Measurements from ENCODE around the gene GFY.
"Not testable (repeated sequence)": the region's sequence is repeated elsewhere in the genome, so short reads cannot be mapped to it uniquely, and the experiment has no call there.

- not testable (repeated sequence) for TF ChIP-seq REST (IDR thresholded peaks at IDR 0.05; ENCODE audit: unreplicated experiment); CTCF (conservative IDR thresholded peaks at IDR 0.05; ENCODE audit: low read depth in 2 of 2); CREB1 (CRISPR knock-in tag; IDR thresholded peaks at IDR 0.05; ENCODE audit: low read depth); EZH2 (IDR thresholded peaks at IDR 0.05; ENCODE audit: low read depth, unreplicated experiment); POLR2AphosphoS5 (IDR thresholded peaks at IDR 0.05; ENCODE audit: low read depth); STAT1 (IDR thresholded peaks at IDR 0.05; ENCODE audit: unreplicated experiment); EZH2phosphoT487 (IDR thresholded peaks at IDR 0.05; ENCODE audit: unreplicated experiment); JUNB (IDR thresholded peaks at IDR 0.05; ENCODE audit: unreplicated experiment)
- TF ChIP-seq, protein P1, sequence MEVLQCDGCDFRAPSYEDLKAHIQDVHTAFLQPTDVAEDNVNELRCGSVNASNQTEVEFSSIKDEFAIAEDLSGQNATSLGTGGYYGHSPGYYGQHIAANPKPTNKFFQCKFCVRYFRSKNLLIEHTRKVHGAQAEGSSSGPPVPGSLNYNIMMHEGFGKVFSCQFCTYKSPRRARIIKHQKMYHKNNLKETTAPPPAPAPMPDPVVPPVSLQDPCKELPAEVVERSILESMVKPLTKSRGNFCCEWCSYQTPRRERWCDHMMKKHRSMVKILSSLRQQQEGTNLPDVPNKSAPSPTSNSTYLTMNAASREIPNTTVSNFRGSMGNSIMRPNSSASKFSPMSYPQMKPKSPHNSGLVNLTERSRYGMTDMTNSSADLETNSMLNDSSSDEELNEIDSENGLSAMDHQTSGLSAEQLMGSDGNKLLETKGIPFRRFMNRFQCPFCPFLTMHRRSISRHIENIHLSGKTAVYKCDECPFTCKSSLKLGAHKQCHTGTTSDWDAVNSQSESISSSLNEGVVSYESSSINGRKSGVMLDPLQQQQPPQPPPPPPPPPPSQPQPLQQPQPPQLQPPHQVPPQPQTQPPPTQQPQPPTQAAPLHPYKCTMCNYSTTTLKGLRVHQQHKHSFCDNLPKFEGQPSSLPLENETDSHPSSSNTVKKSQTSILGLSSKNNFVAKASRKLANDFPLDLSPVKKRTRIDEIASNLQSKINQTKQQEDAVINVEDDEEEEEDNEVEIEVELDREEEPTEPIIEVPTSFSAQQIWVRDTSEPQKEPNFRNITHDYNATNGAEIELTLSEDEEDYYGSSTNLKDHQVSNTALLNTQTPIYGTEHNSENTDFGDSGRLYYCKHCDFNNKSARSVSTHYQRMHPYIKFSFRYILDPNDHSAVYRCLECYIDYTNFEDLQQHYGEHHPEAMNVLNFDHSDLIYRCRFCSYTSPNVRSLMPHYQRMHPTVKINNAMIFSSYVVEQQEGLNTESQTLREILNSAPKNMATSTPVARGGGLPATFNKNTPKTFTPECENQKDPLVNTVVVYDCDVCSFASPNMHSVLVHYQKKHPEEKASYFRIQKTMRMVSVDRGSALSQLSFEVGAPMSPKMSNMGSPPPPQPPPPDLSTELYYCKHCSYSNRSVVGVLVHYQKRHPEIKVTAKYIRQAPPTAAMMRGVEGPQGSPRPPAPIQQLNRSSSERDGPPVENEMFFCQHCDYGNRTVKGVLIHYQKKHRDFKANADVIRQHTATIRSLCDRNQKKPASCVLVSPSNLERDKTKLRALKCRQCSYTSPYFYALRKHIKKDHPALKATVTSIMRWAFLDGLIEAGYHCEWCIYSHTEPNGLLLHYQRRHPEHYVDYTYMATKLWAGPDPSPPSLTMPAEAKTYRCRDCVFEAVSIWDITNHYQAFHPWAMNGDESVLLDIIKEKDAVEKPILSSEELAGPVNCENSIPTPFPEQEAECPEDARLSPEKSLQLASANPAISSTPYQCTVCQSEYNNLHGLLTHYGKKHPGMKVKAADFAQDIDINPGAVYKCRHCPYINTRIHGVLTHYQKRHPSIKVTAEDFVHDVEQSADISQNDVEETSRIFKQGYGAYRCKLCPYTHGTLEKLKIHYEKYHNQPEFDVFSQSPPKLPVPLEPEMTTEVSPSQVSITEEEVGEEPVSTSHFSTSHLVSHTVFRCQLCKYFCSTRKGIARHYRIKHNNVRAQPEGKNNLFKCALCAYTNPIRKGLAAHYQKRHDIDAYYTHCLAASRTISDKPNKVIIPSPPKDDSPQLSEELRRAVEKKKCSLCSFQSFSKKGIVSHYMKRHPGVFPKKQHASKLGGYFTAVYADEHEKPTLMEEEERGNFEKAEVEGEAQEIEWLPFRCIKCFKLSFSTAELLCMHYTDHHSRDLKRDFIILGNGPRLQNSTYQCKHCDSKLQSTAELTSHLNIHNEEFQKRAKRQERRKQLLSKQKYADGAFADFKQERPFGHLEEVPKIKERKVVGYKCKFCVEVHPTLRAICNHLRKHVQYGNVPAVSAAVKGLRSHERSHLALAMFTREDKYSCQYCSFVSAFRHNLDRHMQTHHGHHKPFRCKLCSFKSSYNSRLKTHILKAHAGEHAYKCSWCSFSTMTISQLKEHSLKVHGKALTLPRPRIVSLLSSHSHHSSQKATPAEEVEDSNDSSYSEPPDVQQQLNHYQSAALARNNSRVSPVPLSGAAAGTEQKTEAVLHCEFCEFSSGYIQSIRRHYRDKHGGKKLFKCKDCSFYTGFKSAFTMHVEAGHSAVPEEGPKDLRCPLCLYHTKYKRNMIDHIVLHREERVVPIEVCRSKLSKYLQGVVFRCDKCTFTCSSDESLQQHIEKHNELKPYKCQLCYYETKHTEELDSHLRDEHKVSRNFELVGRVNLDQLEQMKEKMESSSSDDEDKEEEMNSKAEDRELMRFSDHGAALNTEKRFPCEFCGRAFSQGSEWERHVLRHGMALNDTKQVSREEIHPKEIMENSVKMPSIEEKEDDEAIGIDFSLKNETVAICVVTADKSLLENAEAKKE (CRISPR knock-in tag; IDR thresholded peaks at IDR 0.05) = not testable (repeated sequence)
Measured at GRCh38 chr19:49473501-49473867, 48.3 kb downstream of the GFY start.
